PC-9 (cell line): ENCODE data around the gene SMAD6.

Source experiments
- CTCF ChIP-seq: fragments of 200-600 bp; sonication (generic); conservative IDR thresholded peaks from 2 replicates; pipeline ENCODE4 v1.6.1; 2017; ENCODE audit warnings: mixed run types, antibody characterized with exemption, mild to moderate bottlenecking, moderate library complexity
- EZH2 ChIP-seq: fragments of 200-600 bp; sonication (generic); IDR thresholded peaks from 2 replicates; pipeline ENCODE4 v1.8.0; 2017; ENCODE audit warnings: antibody characterized with exemption, low read depth

- no peak for TF ChIP-seq CTCF
- no peak for TF ChIP-seq EZH2
Observed at GRCh38 chr15:66760097-66760967, 58.3 kb downstream of the SMAD6 start.
